ENCODE data around the gene SERPINE1. TPM values are rescaled to one million over a fixed set of nuclear protein-coding genes. Genes with fewer than 3 reads are reported as not detected.

The SERPINE1 gene
- total RNA-seq, 4 donors from 2014 or later: 4.8 to 9.4 (median 8.9) TPM

- no peak overlapping the region for H3K4me3 ChIP-seq (ENCODE audit: low read depth, poor library complexity, severe bottlenecking)
- DNase-seq (ENCODE audit: low spot score in 2 of 2): no peak
- intact Hi-C loops (cut with DNase I; ENCODE audit: low total_unique reads): no loop called here
- 85% methylated on average over 11 of the region's 11 CpGs for WGBS, 2 donors
- no peak for TF ChIP-seq POLR2A (IDR thresholded peaks at IDR 0.05)
- TF ChIP-seq CTCF (IDR thresholded peaks at IDR 0.05): no peak
Measured at GRCh38 chr7:101113836-101114235, 13.1 kb upstream of the SERPINE1 start.

DNA sequence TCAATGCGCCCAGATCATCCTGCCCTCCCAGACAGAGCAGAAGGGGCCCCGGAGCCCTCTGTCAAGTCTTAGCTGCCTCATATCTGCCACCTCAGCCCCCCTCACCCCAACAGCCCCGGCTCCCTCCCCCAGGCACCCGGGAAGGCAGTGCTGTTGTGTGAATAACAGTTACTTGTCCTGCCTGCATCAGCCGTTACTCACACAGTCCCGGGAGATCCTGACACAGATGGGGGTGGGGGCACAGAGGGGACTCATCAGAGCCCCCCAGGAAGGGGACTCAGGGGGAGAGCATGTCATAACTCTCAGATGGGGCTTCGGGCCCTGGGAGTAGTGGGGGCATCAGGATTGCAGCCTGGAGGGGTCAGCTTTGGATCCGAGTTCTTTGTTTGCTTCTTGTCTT, 12.4 kb upstream of the SERPINE1 start:
- intact Hi-C loops (cut with DNase I; ENCODE audit: low total_unique reads): no loop called here

DNA sequence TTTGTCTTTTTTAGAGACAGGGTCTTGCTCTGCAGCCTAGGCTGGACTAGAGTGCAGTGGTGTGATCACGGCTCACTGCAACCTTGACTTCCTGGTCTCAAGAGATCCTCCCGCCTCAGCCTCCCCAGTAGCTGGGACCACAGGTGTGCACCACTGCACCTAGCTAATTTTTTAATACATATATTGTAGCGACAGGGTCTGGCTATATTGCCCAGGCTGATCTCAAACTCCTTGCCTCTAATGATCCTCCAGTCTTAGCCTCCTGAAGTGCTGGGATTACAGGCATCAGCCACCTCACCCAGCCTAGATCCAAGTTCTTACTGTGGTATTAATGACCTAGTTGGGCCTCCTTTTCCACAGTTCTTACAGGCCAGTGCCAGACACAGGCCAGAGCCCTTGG, 11.7 kb upstream of the SERPINE1 start:
- DNase-seq (ENCODE audit: low spot score in 2 of 2): no peak
- WGBS, 2 donors: 88 to 93% methylated on average over 3 of the region's 3 CpGs
- H3K4me3 ChIP-seq (ENCODE audit: low read depth, poor library complexity, severe bottlenecking): no peak overlapping the region
- TF ChIP-seq CTCF (IDR thresholded peaks at IDR 0.05): no peak
- TF ChIP-seq POLR2A (IDR thresholded peaks at IDR 0.05): no peak
- intact Hi-C loops (cut with DNase I; ENCODE audit: low total_unique reads): no loop called here

More for the DNA sequence above, 12.4 kb upstream of the SERPINE1 start:
- no peak overlapping the region for H3K4me3 ChIP-seq (ENCODE audit: low read depth, poor library complexity, severe bottlenecking)
- DNase-seq (ENCODE audit: low spot score in 2 of 2): no peak
- no peak for TF ChIP-seq CTCF (IDR thresholded peaks at IDR 0.05)
- TF ChIP-seq POLR2A (IDR thresholded peaks at IDR 0.05): no peak
- 57 to 62% methylated on average over 8 of the region's 8 CpGs for WGBS, 2 donors

DNA sequence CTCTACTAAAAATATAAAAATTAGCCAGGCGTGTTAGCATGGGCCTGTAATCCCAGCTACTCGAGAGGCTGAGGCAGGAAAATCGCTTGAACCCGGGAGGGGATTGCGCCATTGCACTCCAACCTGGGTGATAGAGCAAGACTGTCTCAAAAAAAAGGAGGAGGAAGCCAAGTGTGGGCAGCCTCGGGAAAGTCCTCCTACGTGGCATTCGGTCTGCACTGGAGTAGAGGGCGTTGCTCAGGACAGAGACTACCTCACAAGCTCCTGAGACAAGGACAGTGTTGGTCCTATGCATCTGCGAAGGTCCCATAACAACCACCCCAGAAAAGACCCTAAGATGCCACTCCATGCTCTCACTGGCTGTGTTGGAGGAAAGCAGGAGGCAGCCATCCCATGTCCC, 10.0 kb upstream of the SERPINE1 start:
- intact Hi-C loops (cut with DNase I; ENCODE audit: low total_unique reads): no loop called here
- WGBS, 2 donors: 88 to 89% methylated on average over 10 of the region's 10 CpGs
- no peak for TF ChIP-seq POLR2A (IDR thresholded peaks at IDR 0.05)
- TF ChIP-seq CTCF (IDR thresholded peaks at IDR 0.05): no peak
- no peak overlapping the region for H3K4me3 ChIP-seq (ENCODE audit: low read depth, poor library complexity, severe bottlenecking)
- no peak for DNase-seq (ENCODE audit: low spot score in 2 of 2)

DNA sequence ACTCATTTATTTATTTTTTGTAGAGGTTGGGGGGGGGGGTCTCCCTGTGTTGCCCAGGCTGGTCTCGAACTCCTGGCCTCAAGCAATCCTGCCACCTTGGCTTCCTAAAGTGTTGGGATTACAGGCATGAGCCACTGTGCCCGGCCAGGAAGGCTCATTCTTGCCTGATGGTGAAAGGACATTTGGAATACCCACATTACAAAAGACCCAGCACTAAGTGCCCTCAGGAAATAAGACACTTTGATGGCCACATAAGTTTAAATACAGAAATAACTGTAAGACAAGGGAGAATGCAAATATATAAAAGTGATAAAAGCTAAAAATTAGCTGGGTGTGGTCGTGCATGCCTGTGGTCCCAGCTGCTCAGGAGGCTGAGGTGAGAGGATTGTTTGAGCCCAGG, 8.0 kb upstream of the SERPINE1 start:
- WGBS, 2 donors: 87 to 90% methylated on average over 3 of the region's 3 CpGs
- TF ChIP-seq POLR2A (IDR thresholded peaks at IDR 0.05) (no peak), CTCF (IDR thresholded peaks at IDR 0.05) (no peak)
- no peak overlapping the region for H3K4me3 ChIP-seq (ENCODE audit: low read depth, poor library complexity, severe bottlenecking)
- intact Hi-C loops (cut with DNase I; ENCODE audit: low total_unique reads): no loop called here
- no peak for DNase-seq (ENCODE audit: low spot score in 2 of 2)

- WGBS, 2 donors: 48 to 60% methylated on average over 10 of the region's 10 CpGs
- intact Hi-C loops (cut with DNase I; ENCODE audit: low total_unique reads): no loop called here
Measured at GRCh38 chr7:101119876-101120275, 7.0 kb upstream of the SERPINE1 start.

More at GRCh38 chr7:101119876-101120275, 7.0 kb upstream of the SERPINE1 start:
- H3K4me3 ChIP-seq (ENCODE audit: low read depth, poor library complexity, severe bottlenecking): no peak overlapping the region
- DNase-seq (ENCODE audit: low spot score in 2 of 2): no peak
- TF ChIP-seq POLR2A (IDR thresholded peaks at IDR 0.05) (no peak), CTCF (IDR thresholded peaks at IDR 0.05) (no peak)

Measured in lower leg skin (tissue), 4 donors.